GM08714 (cell line): ENCODE results near the gene BRWD1.

Experiments
- H3K4me3 ChIP-seq: fragments of 200-500 bp; sonication (Bioruptor generic); 2 replicates; pipeline ENCODE4 v1.5.1; 2014; ENCODE audit warnings: mild to moderate bottlenecking, low read length, inconsistent platforms
- ZNF274 ChIP-seq: IDR thresholded peaks from 2 replicates; pipeline ENCODE4 v1.6.1; 2012; ENCODE audit warnings: mild to moderate bottlenecking, low read depth, low read length

The BRWD1 gene

GRCh38 chr21:39341249-39341923 is 28.0 kb upstream of the BRWD1 start:
- no peak overlapping the region for H3K4me3 ChIP-seq
- TF ChIP-seq ZNF274 = no peak

GRCh38 chr21:39340687-39341086 is 27.3 kb upstream of the BRWD1 start:
- no peak overlapping the region for H3K4me3 ChIP-seq
- TF ChIP-seq ZNF274 = no peak

DNA sequence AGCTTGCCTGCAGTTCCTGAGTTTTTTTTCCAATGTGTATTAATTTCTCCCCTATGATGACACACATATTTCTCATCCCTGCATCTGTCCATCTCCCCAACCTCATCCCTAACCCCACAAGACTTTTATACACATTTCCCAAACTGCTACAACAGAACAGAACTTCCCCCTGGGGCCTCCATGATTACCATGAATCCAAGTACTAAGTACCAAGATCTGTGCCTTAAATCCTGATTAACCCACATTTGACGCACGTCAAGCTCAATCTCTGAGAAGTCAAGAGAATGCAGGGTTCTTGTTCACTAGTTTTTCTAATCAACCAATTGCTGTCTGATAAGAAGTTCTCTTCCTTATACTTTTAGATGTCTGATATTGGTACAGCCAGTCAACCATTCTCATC is 25.8 kb upstream of the BRWD1 start:
- no peak overlapping the region for H3K4me3 ChIP-seq
- TF ChIP-seq ZNF274 = no peak

GRCh38 chr21:39336457-39337008 is 23.1 kb upstream of the BRWD1 start:
- no peak for TF ChIP-seq ZNF274
- no peak overlapping the region for H3K4me3 ChIP-seq

DNA sequence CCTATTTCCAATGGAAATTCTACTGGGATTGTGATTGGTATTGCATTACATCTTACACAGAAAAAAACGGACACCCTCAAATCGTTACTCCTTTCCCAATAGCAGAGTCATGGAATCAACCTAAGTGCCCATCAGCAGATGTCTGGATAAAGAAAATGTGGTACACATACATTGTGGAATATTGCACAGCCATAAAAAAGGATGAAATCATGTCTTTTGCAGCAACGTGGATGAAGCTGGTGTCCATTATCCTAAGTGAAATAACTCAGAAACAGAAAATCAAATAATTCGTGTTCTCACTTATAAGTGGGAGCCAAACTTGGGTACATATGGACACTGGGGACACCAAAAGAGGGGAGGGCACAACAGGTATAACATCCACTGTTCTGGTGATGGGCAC is 21.2 kb upstream of the BRWD1 start:
- TF ChIP-seq ZNF274 = no peak

GRCh38 chr21:39332175-39332574 is 18.7 kb upstream of the BRWD1 start:
- no peak for TF ChIP-seq ZNF274
- no peak overlapping the region for H3K4me3 ChIP-seq

More for the DNA sequence above, 21.2 kb upstream of the BRWD1 start:
- no peak overlapping the region for H3K4me3 ChIP-seq

- no peak for TF ChIP-seq ZNF274
- no peak overlapping the region for H3K4me3 ChIP-seq
These were observed 16.6 kb upstream of the BRWD1 start for GRCh38 chr21:39330001-39330400.

GRCh38 chr21:39327727-39328126 is 14.3 kb upstream of the BRWD1 start:
- TF ChIP-seq ZNF274 = no peak
- no peak overlapping the region for H3K4me3 ChIP-seq

DNA sequence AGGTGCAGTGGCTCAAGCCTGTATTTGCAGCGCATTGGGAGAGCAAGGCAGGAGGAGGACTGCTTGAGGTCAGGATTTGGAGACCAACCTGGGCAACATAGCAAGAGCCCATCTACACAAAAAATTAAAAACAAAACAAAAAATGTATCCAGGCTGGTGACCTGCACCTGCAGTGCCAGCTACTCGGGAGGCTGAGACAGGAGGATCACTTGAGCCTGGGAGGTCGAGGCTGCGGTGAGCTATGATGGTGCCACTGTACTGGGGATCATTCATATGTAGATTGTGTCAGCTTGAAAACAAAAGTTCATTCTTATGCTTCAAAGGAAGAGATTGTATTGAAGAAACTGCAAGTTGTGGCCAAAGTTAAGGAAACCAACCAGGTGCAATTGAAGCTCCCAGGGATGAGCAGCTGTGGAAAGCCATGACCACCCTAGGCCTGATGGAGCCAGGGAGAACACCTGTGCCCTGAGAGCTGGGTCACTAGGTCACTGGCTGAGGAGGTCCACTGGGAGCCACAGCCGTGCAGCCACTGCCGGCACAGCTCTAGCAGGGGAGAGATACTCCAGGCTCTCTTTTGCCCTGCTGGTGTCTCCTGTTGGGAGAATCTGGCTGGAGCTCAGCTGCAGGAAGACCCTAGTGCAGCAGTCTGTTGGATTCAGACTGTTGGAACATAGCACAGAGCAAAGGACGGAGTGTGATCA is 13.3 kb upstream of the BRWD1 start:
- no peak overlapping the region for H3K4me3 ChIP-seq
- no peak for TF ChIP-seq ZNF274

DNA sequence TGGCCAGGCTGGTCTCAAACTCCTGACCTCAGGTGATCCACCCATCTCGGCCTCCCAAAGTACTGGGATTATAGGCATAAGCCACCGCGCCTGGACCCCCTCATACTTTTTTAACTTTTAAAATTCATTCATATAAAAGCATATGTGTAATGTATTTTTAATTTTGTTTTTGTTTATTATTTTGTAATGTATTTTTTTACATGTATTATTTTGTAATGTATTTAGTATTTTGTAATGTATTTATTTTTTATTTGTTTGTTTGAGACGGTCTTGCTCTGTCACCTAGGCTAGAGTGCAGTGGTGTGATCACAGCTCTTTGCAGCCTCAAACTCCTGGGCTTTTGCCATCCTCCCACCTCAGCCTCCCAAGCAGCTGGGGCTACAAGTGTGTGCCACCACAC is 12.0 kb upstream of the BRWD1 start:
- no peak overlapping the region for H3K4me3 ChIP-seq
- no peak for TF ChIP-seq ZNF274

DNA sequence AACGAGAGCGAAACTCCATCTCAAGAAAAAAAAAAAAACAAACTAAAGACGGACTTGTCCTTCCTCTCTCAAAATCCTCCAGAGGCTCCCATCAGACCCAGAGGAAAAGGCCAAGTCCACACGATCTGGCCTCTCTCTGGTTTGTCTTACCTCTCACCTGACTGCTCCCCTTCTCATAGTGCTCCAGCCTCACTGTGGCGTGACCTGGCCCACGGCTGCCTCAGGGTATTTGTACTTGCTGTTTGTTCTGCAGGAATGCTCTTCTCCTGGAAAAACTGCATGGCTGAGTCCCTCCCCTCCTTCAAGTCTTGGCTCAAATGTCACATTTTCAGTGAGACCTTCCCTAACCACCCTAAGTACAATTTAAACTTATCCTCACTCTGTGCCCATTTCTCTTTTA is 8.0 kb upstream of the BRWD1 start:
- H3K4me3 ChIP-seq = no peak overlapping the region
- no peak for TF ChIP-seq ZNF274

GRCh38 chr21:39319814-39320332 is 6.4 kb upstream of the BRWD1 start:
- TF ChIP-seq ZNF274 = no peak
- no peak overlapping the region for H3K4me3 ChIP-seq

DNA sequence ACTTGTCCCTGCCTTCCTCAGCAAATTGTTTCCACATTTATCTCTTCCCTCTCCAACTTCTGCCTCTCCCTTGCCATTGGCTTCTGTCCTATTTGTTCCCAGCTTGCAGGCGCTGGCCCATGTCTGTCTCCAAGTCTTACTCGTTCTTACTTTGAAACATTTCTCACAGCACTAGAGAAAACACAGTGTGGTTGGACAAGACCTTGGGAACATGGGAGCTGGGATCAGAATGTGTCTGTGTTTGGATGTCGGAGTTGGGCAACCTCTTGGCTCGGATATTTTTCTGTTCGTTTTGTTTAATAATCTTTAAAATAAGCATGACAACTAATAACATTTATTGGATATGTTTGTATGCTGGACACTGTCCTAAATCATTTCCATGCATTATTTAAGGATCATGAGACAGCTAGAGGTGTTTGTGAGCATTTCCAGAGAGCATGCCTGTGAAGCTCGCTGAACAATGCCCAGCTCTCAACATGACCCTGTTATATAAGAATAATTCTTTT is 5.9 kb upstream of the BRWD1 start:
- no peak overlapping the region for H3K4me3 ChIP-seq
- TF ChIP-seq ZNF274 = no peak

DNA sequence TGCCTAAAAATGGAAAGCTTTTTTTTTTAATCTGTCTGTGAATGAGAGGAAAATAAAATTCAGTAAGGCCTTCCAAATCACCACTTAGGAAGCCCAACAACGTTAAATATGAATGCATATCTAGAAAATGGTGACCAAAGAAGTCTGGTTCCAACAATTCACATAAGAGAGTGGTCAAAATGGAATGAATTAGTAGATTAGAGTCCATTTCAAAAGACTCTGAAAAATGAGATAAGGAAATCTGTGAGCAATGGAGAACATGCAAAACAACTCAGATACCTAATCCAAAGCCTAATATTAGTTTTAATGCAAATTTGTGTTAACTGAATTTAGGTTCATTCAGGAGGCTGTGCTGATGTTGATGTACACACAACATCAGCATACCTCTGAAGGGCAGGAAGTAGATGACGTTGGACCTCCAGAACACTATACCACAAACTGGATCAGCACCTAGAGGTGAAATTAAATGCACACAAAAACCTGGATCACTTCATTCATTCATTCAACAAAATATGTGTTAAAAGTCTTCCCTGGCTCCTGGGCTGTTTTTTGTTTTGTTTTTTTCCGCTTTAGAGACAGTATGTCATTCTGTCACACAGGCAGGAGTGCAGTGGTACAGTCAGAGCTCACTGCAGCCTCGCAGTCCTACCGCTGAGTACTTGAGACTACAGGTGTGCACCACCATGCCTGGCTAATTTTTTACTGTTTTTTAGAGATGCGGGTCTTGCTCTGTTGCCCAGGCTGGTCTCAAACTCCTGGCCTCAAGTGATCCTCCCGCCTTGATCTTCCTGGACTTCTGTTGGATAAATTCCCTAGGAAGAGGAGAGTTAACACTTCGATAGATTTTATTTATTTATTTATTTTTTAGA is 4.9 kb upstream of the BRWD1 start:
- TF ChIP-seq ZNF274 = no peak
- H3K4me3 ChIP-seq = no peak overlapping the region
